Kidney (tissue), 14 donors: ENCODE results near the gene SLC12A7. TPM values are rescaled to one million over a fixed set of nuclear protein-coding genes. Genes with fewer than 3 reads are reported as not detected.

Experiments
- DNase-seq, 5 donors: peaks; one replicate each; pipeline ENCODE4 v3.0.0-alpha.2; 2013 to 2020
- FAIRE-seq: peaks from 2 replicates; lab custom pipeline; 2012; peaks lifted over from hg19 to GRCh38; lab: Jason Lieb, UNC
- H3K27ac ChIP-seq, 2 donors: one replicate each; pipeline ENCODE4 v1.7.0; 2013; ENCODE audit warnings: low read depth in 2 of 2, low read length in 2 of 2, inconsistent platforms in 1 of 2
- H3K27me3 ChIP-seq: one replicate; pipeline ENCODE4 v1.7.1; 2013; ENCODE audit warnings: low read length, inconsistent platforms; ENCODE audit not compliant: control insufficient read depth, insufficient read depth
- H3K36me3 ChIP-seq, 3 donors: one replicate each; pipeline versions ENCODE4 v1.7.0 to v1.7.1; 2013; ENCODE audit warnings: low read length in 3 of 3, control low read depth in 1 of 3, inconsistent platforms in 1 of 3; ENCODE audit not compliant: insufficient read depth in 3 of 3, control insufficient read depth in 2 of 3
- H3K4me1 ChIP-seq, 3 donors: one replicate each; pipeline versions ENCODE4 v1.7.0 to v1.7.1; 2013; ENCODE audit warnings: low read length in 3 of 3, inconsistent platforms in 1 of 3, low read depth in 1 of 3; ENCODE audit not compliant: control insufficient read depth in 2 of 3, insufficient read depth in 2 of 3
- H3K4me3 ChIP-seq, 3 donors: one replicate each; pipeline versions ENCODE4 v1.7.0 to v1.8.1; 2013; ENCODE audit warnings: low read length in 3 of 3, control low read depth in 1 of 3, inconsistent platforms in 1 of 3
- H3K9ac ChIP-seq, 3 donors: one replicate each; pipeline versions ENCODE4 v1.7.0 to v1.7.1; 2013; ENCODE audit warnings: low read length in 3 of 3, control low read depth in 1 of 3, inconsistent platforms in 1 of 3
- H3K9me3 ChIP-seq, 3 donors: one replicate each; pipeline versions ENCODE4 v1.7.0 to v1.7.1; 2013; ENCODE audit warnings: low read length in 3 of 3, control low read depth in 1 of 3, inconsistent platforms in 1 of 3; ENCODE audit not compliant: control insufficient read depth in 2 of 3, insufficient read depth in 1 of 3
- intact Hi-C: fragments of 100-400 bp; cut with DNase I; formaldehyde crosslinking; loops from one replicate; pipeline ENCODE4 v1.11.1; 2022
- polyA plus RNA-seq: library from polyadenylated mRNA; stranded (reverse); fragments of 350-450 nt; fragmentation: Illumina TruSeq; extraction: RNeasy Lipid Tissue Mini Kit (QIAGEN cat#74804); gene quantifications from one replicate; pipeline ENCODE4 v1.2.3, GENCODE V29; 2014; ENCODE audit warnings: low read depth, low replicate concordance; ENCODE audit not compliant: insufficient read depth
- total RNA-seq: library from RNA; stranded (reverse); fragmentation: NEBNext Ultra II Directional; extraction: Animal tissue kit (Norgen Biotek cat#: 25700); gene quantifications from one replicate; pipeline ENCODE4 v1.2.1, GENCODE V29; 2021
- TF ChIP-seq, protein P1 (sequence below): IDR thresholded peaks from 3 replicates; pipeline ENCODE4 v1.5.1; 2012; ENCODE audit warnings: mild to moderate bottlenecking, moderate library complexity, borderline replicate concordance; ENCODE audit not compliant: insufficient read depth; ENCODE audit errors: extremely low read depth
- donor health status: control.
- donor health status: control.
- donor health status: control.
- donor health status: control.
- donor health status: control.
- donor health status: DM: yes; HTN: yes; CAD: no.
- donor health status: Normal renal cell carcinoma (clear cell type).

The SLC12A7 gene
- total and polyA plus RNA-seq, 2 donors from 2014 or later, result 28.2 to 92.9 TPM

DNA sequence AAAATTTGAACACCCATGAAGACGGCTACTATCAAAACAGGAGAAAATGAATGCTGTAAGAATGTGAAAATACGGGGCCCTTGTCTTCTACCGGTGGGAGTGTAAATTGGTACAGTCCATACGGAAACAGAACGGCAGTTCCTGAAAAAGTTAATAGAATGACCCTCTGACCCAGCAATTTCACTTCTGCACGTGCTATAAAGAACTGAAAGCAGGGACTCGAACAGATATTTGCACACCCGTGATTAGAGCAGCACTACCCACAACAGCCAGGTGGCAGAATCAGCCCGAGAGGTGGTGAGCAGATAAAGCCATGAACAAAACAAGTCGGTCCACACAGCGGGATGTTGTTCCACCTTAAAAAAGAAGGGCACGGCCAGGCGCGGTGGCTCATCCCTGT lies 22.6 kb upstream of the SLC12A7 start:
- no peak overlapping the region for H3K4me3 ChIP-seq
- DNase-seq (no peak), FAIRE-seq (no peak)
- no peaks in the 10 kb centered on the region for H3K9me3 ChIP-seq
- no peak overlapping the region for H3K9ac ChIP-seq
- H3K36me3 ChIP-seq, result no peaks in the 10 kb centered on the region
- peaks cover 0 to 12% (median 0%) of the 10 kb centered on the region in 3 donors for H3K4me1 ChIP-seq
- H3K27me3 ChIP-seq, result no peaks in the 10 kb centered on the region
- intact Hi-C loops, result no loop called here
- TF ChIP-seq, protein P1, sequence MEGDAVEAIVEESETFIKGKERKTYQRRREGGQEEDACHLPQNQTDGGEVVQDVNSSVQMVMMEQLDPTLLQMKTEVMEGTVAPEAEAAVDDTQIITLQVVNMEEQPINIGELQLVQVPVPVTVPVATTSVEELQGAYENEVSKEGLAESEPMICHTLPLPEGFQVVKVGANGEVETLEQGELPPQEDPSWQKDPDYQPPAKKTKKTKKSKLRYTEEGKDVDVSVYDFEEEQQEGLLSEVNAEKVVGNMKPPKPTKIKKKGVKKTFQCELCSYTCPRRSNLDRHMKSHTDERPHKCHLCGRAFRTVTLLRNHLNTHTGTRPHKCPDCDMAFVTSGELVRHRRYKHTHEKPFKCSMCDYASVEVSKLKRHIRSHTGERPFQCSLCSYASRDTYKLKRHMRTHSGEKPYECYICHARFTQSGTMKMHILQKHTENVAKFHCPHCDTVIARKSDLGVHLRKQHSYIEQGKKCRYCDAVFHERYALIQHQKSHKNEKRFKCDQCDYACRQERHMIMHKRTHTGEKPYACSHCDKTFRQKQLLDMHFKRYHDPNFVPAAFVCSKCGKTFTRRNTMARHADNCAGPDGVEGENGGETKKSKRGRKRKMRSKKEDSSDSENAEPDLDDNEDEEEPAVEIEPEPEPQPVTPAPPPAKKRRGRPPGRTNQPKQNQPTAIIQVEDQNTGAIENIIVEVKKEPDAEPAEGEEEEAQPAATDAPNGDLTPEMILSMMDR, result peak; percentile 9
- no peak overlapping the region for H3K27ac ChIP-seq

DNA sequence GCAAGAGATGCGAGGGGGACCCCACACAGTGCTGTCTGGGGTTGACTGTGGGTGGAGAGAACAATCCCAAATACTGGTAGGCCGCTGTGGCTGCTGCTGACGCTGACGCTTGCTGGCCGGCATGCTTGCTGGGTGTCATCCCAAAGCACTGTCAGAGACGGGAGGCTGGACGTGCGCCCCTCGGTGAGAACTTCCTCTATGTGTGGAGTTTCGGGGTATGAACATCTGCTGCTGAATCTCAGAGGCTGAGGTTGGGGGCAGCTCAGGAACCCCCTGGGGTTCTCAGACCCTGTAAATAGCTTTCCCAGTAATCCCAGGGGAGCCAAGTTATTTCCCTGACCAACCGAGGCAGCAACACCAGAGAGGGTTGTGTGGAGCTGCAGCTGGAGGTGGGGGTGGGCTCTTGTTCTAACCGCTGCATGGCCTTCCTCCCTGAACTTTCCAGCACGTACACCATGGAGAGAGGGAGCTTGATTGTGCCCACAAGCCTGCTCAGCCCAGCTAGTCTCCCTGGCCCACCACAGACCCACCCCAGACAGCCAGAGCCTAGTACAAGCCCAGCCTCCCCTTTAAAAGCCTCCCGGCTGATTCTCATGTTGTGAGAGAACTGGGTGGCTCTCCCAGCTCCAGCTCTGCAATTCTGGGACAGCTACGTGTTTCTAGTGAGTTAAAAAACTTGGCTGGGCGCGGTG lies 21.8 kb upstream of the SLC12A7 start:
- TF ChIP-seq, protein P1, result no peak
- DNase-seq (peak in 1 of 5 donors; percentile 77), FAIRE-seq (no peak)
- Histone ChIP-seq H3K4me3 (no peak overlapping the region), H3K27me3 (no peaks in the 10 kb centered on the region), H3K9ac (no peak overlapping the region), H3K4me1 (peaks cover 0 to 12% (median 0%) of the 10 kb centered on the region in 3 donors), H3K9me3 (no peaks in the 10 kb centered on the region), H3K27ac (no peak overlapping the region), H3K36me3 (no peaks in the 10 kb centered on the region)
- intact Hi-C loops, result no loop called here

- Histone ChIP-seq H3K4me1 (peaks cover 0 to 16% (median 0%) of the 10 kb centered on the region in 3 donors), H3K9ac (no peak overlapping the region), H3K27me3 (no peaks in the 10 kb centered on the region), H3K9me3 (no peaks in the 10 kb centered on the region), H3K36me3 (no peaks in the 10 kb centered on the region), H3K4me3 (no peak overlapping the region), H3K27ac (no peak overlapping the region)
- TF ChIP-seq, protein P1, result no peak
- FAIRE-seq (no peak), DNase-seq (peak in 1 of 5 donors; percentile 64)
- intact Hi-C loops, result no loop called here
Observed at GRCh38 chr5:1133108-1133507, 21.2 kb upstream of the SLC12A7 start.
